K562 (cell line): ENCODE results near the gene SLC29A2. TPM values are rescaled to one million over a fixed set of nuclear protein-coding genes. Genes with fewer than 3 reads are reported as not detected.

ENCODE experiments used
- ATF4 ChIP-seq: fragments of 450-650 bp; formaldehyde crosslinking; IDR thresholded peaks from 2 replicates; pipeline ENCODE4 v1.4.0; 2022; ENCODE audit warnings: mild to moderate bottlenecking, moderate library complexity
- E2F3 ChIP-seq: fragments of 250-450 bp; sonication (Bioruptor Pico); IDR thresholded peaks from 2 replicates; pipeline ENCODE4 v1.4.0; 2020; ENCODE audit warnings: mild to moderate bottlenecking
- ETS1 ChIP-seq: conservative IDR thresholded peaks from 2 replicates; pipeline ENCODE4 v1.6.1; 2011; ENCODE audit warnings: low read depth, mild to moderate bottlenecking, low read length; ENCODE audit not compliant: control insufficient read depth
- FOXA3 ChIP-seq, 2 experiments: fragments of 450-650 bp in 1 of 2; sonication (generic) in 1 of 2; formaldehyde crosslinking; IDR thresholded peaks in 1 of 2; conservative IDR thresholded peaks in 1 of 2; 2 replicates each; pipeline versions ENCODE4 v1.4.0 to v1.8.0; 2020 to 2022; ENCODE audit warnings: mild to moderate bottlenecking in 2 of 2, missing genetic modification reagents in 1 of 2
- KDM2B ChIP-seq: fragments of 250-450 bp; sonication (Bioruptor Pico); IDR thresholded peaks from 2 replicates; pipeline ENCODE4 v1.8.0; 2021; ENCODE audit warnings: mild to moderate bottlenecking, moderate library complexity
- MIER1 ChIP-seq: fragments of 450-650 bp; IDR thresholded peaks from 2 replicates; pipeline ENCODE4 v1.6.1; 2016; ENCODE audit warnings: antibody characterized with exemption, mild to moderate bottlenecking, low read depth
- MXI1 ChIP-seq: IDR thresholded peaks from 2 replicates; pipeline ENCODE4 v1.6.1; 2011; ENCODE audit warnings: low read depth, mild to moderate bottlenecking, improper control_type of control experiment, low read length
- PCBP1 ChIP-seq: fragments of 200-400 bp; formaldehyde crosslinking; IDR thresholded peaks from 2 replicates; pipeline ENCODE4 v1.6.1; 2018; ENCODE audit warnings: mild to moderate bottlenecking, low read depth, low read length; ENCODE audit not compliant: poor library complexity, severe bottlenecking
- POLR2AphosphoS2 ChIP-seq: IDR thresholded peaks from 2 replicates; pipeline ENCODE4 v1.6.1; 2012; ENCODE audit warnings: low read length, improper control_type of control experiment
- PTBP1 ChIP-seq: fragments of 200-400 bp; formaldehyde crosslinking; IDR thresholded peaks from 2 replicates; pipeline ENCODE4 v1.6.1; 2017; ENCODE audit warnings: low read depth, low read length
- RUNX1 ChIP-seq: sonication (generic); IDR thresholded peaks from 2 replicates; pipeline ENCODE4 v1.6.1; 2016; ENCODE audit warnings: antibody characterized with exemption, low read depth
- SIN3A ChIP-seq, 2 experiments: fragments of 150-350 bp in 1 of 2; IDR thresholded peaks; 2 replicates each; pipeline ENCODE4 v1.6.1; 2011 to 2016; ENCODE audit warnings: borderline replicate concordance in 2 of 2, low read depth in 2 of 2, low read length in 2 of 2, mild to moderate bottlenecking in 2 of 2, moderate library complexity in 2 of 2; ENCODE audit not compliant: control insufficient read depth in 1 of 2
- STAT5B ChIP-seq: fragments of 250-450 bp; sonication (Bioruptor Pico); IDR thresholded peaks from 2 replicates; pipeline ENCODE4 v1.8.0; 2021; ENCODE audit warnings: mild to moderate bottlenecking, inconsistent platforms
- TBL1XR1 ChIP-seq, 2 experiments: IDR thresholded peaks; 2 replicates each; pipeline ENCODE4 v1.6.1; 2012; ENCODE audit warnings: improper control_type of control experiment in 2 of 2, low read length in 2 of 2, mild to moderate bottlenecking in 1 of 2
- TOE1 ChIP-seq, 2 experiments: fragments of 450-650 bp in 1 of 2; sonication (generic) in 1 of 2; formaldehyde crosslinking in 1 of 2; IDR thresholded peaks; 2 replicates each; pipeline versions ENCODE4 v1.7.1 to v1.8.0; 2016 to 2022; ENCODE audit warnings: borderline replicate concordance in 2 of 2, mild to moderate bottlenecking in 2 of 2, antibody characterized with exemption in 1 of 2, inconsistent platforms in 1 of 2, low read depth in 1 of 2, missing genetic modification reagents in 1 of 2, moderate library complexity in 1 of 2
- TRIM25 ChIP-seq: fragments of 450-650 bp; IDR thresholded peaks from 2 replicates; pipeline ENCODE4 v1.7.0; 2016; ENCODE audit warnings: borderline replicate concordance
- TSHZ1 ChIP-seq: fragments of 250-450 bp; sonication (Bioruptor Pico); IDR thresholded peaks from 2 replicates; pipeline ENCODE4 v1.4.0; 2020; ENCODE audit warnings: mild to moderate bottlenecking, moderate library complexity
- ZBTB8A ChIP-seq: fragments of 450-650 bp; IDR thresholded peaks from 2 replicates; pipeline ENCODE4 v1.6.1; 2018; ENCODE audit warnings: mild to moderate bottlenecking, moderate library complexity; ENCODE audit not compliant: partially characterized antibody
- ZKSCAN1 ChIP-seq: fragments of 150-350 bp; IDR thresholded peaks from 2 replicates; pipeline ENCODE4 v1.6.1; 2016; ENCODE audit warnings: low read depth, low read length
- polyA plus RNA-seq, 8 experiments: library from polyadenylated mRNA; depleted of rRNA in 4 of 8; stranded (reverse) in 5 of 8; unstranded in 3 of 8; fragments of >200 nt; fragmentation: Nextera tagmentation in 2 of 8; fragmentation: Illumina TruSeq in 1 of 8; extraction: Ambion mirVana in 2 of 8; extraction: Trizol in 1 of 8; gene quantifications; 2 replicates each; pipeline versions ENCODE4 v1.2.1 to v1.2.3, GENCODE V29; 2011 to 2014; ENCODE audit warnings: inconsistent platforms in 1 of 8, missing spikeins in 1 of 8
- total RNA-seq, 7 experiments: library from RNA; depleted of rRNA in 6 of 7; stranded (reverse); fragments of >200 nt in 6 of 7; fragmentation: Illumina TruSeq in 2 of 7; extraction: Trizol in 2 of 7; gene quantifications; 2 replicates each; pipeline versions ENCODE4 v1.2.1 to v1.2.3, GENCODE V29; 2011 to 2021; ENCODE audit warnings: low replicate concordance in 1 of 7

Gene SLC29A2
- total and polyA plus RNA-seq, 9 of the 15 experiments (the other 6 are each of a cell fraction or from before 2014, with no cell fraction given) = 2.4 to 48.6 (median 14.2) TPM

DNA sequence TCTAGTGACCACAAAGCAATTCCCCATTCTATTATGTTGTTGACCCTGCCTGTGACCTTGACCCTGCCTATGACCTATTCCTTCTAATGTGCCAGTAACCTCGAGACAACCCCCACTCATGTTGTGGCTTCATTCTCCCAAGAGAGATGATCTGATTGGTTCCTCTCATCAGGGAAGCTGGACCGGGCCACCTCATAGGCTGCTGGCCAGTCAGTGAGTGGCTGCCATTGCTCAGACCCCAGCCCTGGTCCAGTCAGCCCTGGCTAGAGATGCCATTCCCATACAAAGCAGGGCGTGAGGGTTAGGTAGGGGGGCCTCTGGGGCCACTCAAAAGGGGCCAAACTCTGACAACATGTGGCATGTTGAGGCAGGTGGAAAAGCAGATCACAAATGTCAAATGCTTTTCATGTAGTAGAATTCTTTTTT, 11.9 kb downstream of the SLC29A2 start (continued):
- TF ChIP-seq KDM2B (CRISPR knock-in tag) (no peak), MIER1 (no peak), TBL1XR1 (IDR thresholded peaks at IDR 0.05; ENCODE audit: low read length in 2 of 2) (no peak), ZKSCAN1 (no peak), RUNX1 (no peak), ATF4 (CRISPR knock-in tag) (no peak), PCBP1 (no peak), PTBP1 (0 out of 2 replicates have a peak, but pooled peaks have one; percentile 38), TOE1 (IDR thresholded peaks at IDR 0.05; ENCODE audit: borderline replicate concordance) (no peak), TOE1 (CRISPR knock-in tag; IDR thresholded peaks at IDR 0.05; ENCODE audit: borderline replicate concordance, low read depth) (no peak), FOXA3 (CRISPR knock-in tag; conservative IDR thresholded peaks at IDR 0.05 in 1 of 2, IDR thresholded peaks at IDR 0.05 in 1 of 2) (0 out of 4 replicates have a peak, but pooled peaks of 1 of the 2 experiments have one; percentile 27), POLR2AphosphoS2 (peak; percentile 83), ETS1 (no peak), MXI1 (no peak), ZBTB8A (no peak), SIN3A (IDR thresholded peaks at IDR 0.05; ENCODE audit: borderline replicate concordance in 2 of 2, control insufficient read depth in 1 of 2, low read depth in 2 of 2, low read length in 2 of 2) (no peak), E2F3 (no peak), TSHZ1 (CRISPR knock-in tag) (no peak), STAT5B (CRISPR knock-in tag) (no peak), TRIM25 (no peak)
